H9 (cell line): ENCODE measurements around the gene F2. TPM values are rescaled to one million over a fixed set of nuclear protein-coding genes. Genes with fewer than 3 reads are reported as not detected.
A peak's percentile ranks its signal among the peaks of the same experiment; 100 is the strongest.

Source experiments
- DNase-seq: peaks from one replicate; pipeline ENCODE4 v3.0.0-alpha.2; 2017
- H2AFZ ChIP-seq: one replicate; pipeline ENCODE4 v1.6.1; 2013; ENCODE audit warnings: mild to moderate bottlenecking, low read length, control low read depth, moderate library complexity
- H2AK5ac ChIP-seq: 2 replicates; pipeline ENCODE4 v1.6.1; 2013; ENCODE audit warnings: low read length, control low read depth, mixed read lengths; ENCODE audit not compliant: insufficient read length
- H2BK120ac ChIP-seq: one replicate; pipeline ENCODE4 v1.6.1; 2013; ENCODE audit warnings: low read depth, mild to moderate bottlenecking, low read length, control low read depth, inconsistent platforms; ENCODE audit not compliant: poor library complexity, severe bottlenecking
- H2BK12ac ChIP-seq: 2 replicates; pipeline ENCODE4 v1.6.1; 2013; ENCODE audit warnings: low read length, control low read depth, mixed read lengths, low read depth; ENCODE audit not compliant: insufficient read length
- H2BK15ac ChIP-seq: 2 replicates; pipeline ENCODE4 v1.6.1; 2013; ENCODE audit warnings: low read depth, low read length, control low read depth
- H2BK20ac ChIP-seq: one replicate; pipeline ENCODE4 v1.6.1; 2013; ENCODE audit warnings: low read depth, mild to moderate bottlenecking, low read length, control low read depth, inconsistent platforms; ENCODE audit not compliant: poor library complexity, severe bottlenecking
- H2BK5ac ChIP-seq: 2 replicates; pipeline ENCODE4 v1.6.1; 2013; ENCODE audit warnings: low read length, control low read depth, mixed read lengths; ENCODE audit not compliant: insufficient read length
- H3K14ac ChIP-seq: 2 replicates; pipeline ENCODE4 v1.6.1; 2013; ENCODE audit warnings: low read length, control low read depth; ENCODE audit not compliant: insufficient read depth
- H3K18ac ChIP-seq: 2 replicates; pipeline ENCODE4 v1.6.1; 2013; ENCODE audit warnings: low read depth, mild to moderate bottlenecking, mixed read lengths, low read length, control low read depth; ENCODE audit not compliant: insufficient read length
- H3K23ac ChIP-seq: 2 replicates; pipeline ENCODE4 v1.6.1; 2013; ENCODE audit warnings: low read length, control low read depth, mixed read lengths, low read depth; ENCODE audit not compliant: insufficient read length
- H3K23me2 ChIP-seq: 2 replicates; pipeline ENCODE4 v1.6.1; 2013; ENCODE audit warnings: low read depth, mild to moderate bottlenecking, mixed read lengths, low read length, control low read depth; ENCODE audit not compliant: insufficient read length, poor library complexity, severe bottlenecking
- H3K27ac ChIP-seq: 2 replicates; pipeline ENCODE4 v1.5.1; 2013; ENCODE audit warnings: low read length, control low read depth, mixed read lengths, low read depth; ENCODE audit not compliant: insufficient read length
- H3K27me3 ChIP-seq: 2 replicates; pipeline ENCODE4 v1.6.1; 2013; ENCODE audit warnings: low read length, control low read depth, inconsistent platforms; ENCODE audit not compliant: insufficient read depth
- H3K4ac ChIP-seq: 2 replicates; pipeline ENCODE4 v1.6.1; 2013; ENCODE audit warnings: low read depth, mild to moderate bottlenecking, control low read depth, inconsistent platforms, low read length, moderate library complexity
- H3K4me1 ChIP-seq: 2 replicates; pipeline ENCODE4 v1.6.1; 2013; ENCODE audit warnings: low read length, control low read depth, inconsistent platforms; ENCODE audit not compliant: insufficient read depth
- H3K4me2 ChIP-seq: 2 replicates; pipeline ENCODE4 v1.6.1; 2013; ENCODE audit warnings: low read length, control low read depth, mixed read lengths; ENCODE audit not compliant: insufficient read length, insufficient read depth
- H3K56ac ChIP-seq: 2 replicates; pipeline ENCODE4 v1.6.1; 2013; ENCODE audit warnings: low read depth, mild to moderate bottlenecking, mixed read lengths, low read length, control low read depth; ENCODE audit not compliant: insufficient read length
- H3K79me1 ChIP-seq: 2 replicates; pipeline ENCODE4 v1.6.1; 2013; ENCODE audit warnings: low read depth, mild to moderate bottlenecking, moderate library complexity, low read length, control low read depth, inconsistent platforms; ENCODE audit not compliant: insufficient read depth, poor library complexity, severe bottlenecking
- H3K79me2 ChIP-seq: 2 replicates; pipeline ENCODE4 v1.6.1; 2013; ENCODE audit warnings: low read length, control low read depth, inconsistent platforms; ENCODE audit not compliant: insufficient read depth
- H3K9ac ChIP-seq: 2 replicates; pipeline ENCODE4 v1.6.1; 2013; ENCODE audit warnings: low read length, control low read depth, mixed read lengths; ENCODE audit not compliant: insufficient read length; ENCODE audit errors: extremely low read depth
- H3K9me3 ChIP-seq: one replicate; pipeline ENCODE4 v1.6.1; 2013; ENCODE audit warnings: low read depth, low read length, inconsistent platforms; ENCODE audit not compliant: control insufficient read depth
- H3T11ph ChIP-seq: one replicate; pipeline ENCODE4 v1.6.1; 2013; ENCODE audit warnings: mild to moderate bottlenecking, low read length, control low read depth, inconsistent platforms
- H4K20me1 ChIP-seq: one replicate; pipeline ENCODE4 v1.6.1; 2013; ENCODE audit not compliant: control insufficient read depth, insufficient read length, insufficient read depth
- H4K5ac ChIP-seq: 2 replicates; pipeline ENCODE4 v1.6.1; 2013; ENCODE audit warnings: low read depth, mild to moderate bottlenecking, mixed read lengths, low read length, control low read depth; ENCODE audit not compliant: insufficient read length
- H4K8ac ChIP-seq: replicated peaks from 2 replicates; pipeline ENCODE4 v1.6.1; 2013; ENCODE audit warnings: low read length, control low read depth, mixed read lengths, low read depth; ENCODE audit not compliant: insufficient read length
- H4K91ac ChIP-seq: 2 replicates; pipeline ENCODE4 v1.6.1; 2013; ENCODE audit warnings: low read depth, mild to moderate bottlenecking, moderate library complexity, mixed read lengths, low read length, control low read depth; ENCODE audit not compliant: insufficient read length
- H3K27ac Mint-ChIP-seq, 3 experiments: 2 replicates in 2 of 3; 3 replicates in 1 of 3; pipeline ENCODE4 v1.8.0; 2020 to 2021; ENCODE audit warnings: mixed read lengths in 3 of 3, mild to moderate bottlenecking in 1 of 3, moderate library complexity in 1 of 3
- H3K27me3 Mint-ChIP-seq: 2 replicates; pipeline ENCODE4 v1.8.0; 2021; ENCODE audit warnings: low read depth, mild to moderate bottlenecking, moderate library complexity, mixed read lengths
- H3K36me3 Mint-ChIP-seq, 3 experiments: 2 replicates in 2 of 3; 3 replicates in 1 of 3; pipeline ENCODE4 v1.8.0; 2020 to 2021; ENCODE audit warnings: low read depth in 3 of 3, mixed read lengths in 3 of 3; ENCODE audit not compliant: insufficient read depth in 1 of 3
- H3K4me1 Mint-ChIP-seq, 2 experiments: 2 replicates each; pipeline ENCODE4 v1.8.0; 2020; ENCODE audit warnings: mixed read lengths in 2 of 2
- H3K4me3 Mint-ChIP-seq, 2 experiments: 2 replicates in 1 of 2; 3 replicates in 1 of 2; pipeline ENCODE4 v1.8.0; 2020 to 2021; ENCODE audit warnings: mild to moderate bottlenecking in 2 of 2, mixed read lengths in 2 of 2, moderate library complexity in 1 of 2
- H3K9me3 Mint-ChIP-seq, 2 experiments: 2 replicates in 1 of 2; 3 replicates in 1 of 2; pipeline ENCODE4 v1.8.0; 2020; ENCODE audit warnings: mild to moderate bottlenecking in 2 of 2, mixed read lengths in 2 of 2, moderate library complexity in 1 of 2
- CTCF ChIP-seq: fragments of 200-600 bp; sonication (generic); conservative IDR thresholded peaks from 3 replicates; pipeline ENCODE4 v1.8.0; 2021; ENCODE audit warnings: antibody characterized with exemption, mild to moderate bottlenecking
- WGBS: extraction: QIAGEN DNeasy Blood & Tissue Kit; methylation state at CpG from one replicate; pipeline ENCODE4 v1.1.7; 2013; ENCODE audit warnings: missing lambda C conversion rate, low lambda C conversion rate, mixed read lengths; ENCODE audit not compliant: insufficient read length; ENCODE audit errors: extremely low coverage; 5-methylcytosine and 5-hydroxymethylcytosine counted together
- total RNA-seq: library from RNA; stranded (reverse); gene quantifications from 2 replicates; pipeline ENCODE4 v1.2.1, GENCODE V29; 2021

The F2 gene
- total RNA-seq, 1 experiment from 2014 or later, result not detected

- Histone ChIP-seq H3K23ac (no peak overlapping the region), H4K8ac (no peak overlapping the region), H2BK120ac (no peak overlapping the region), H3K79me1 (no peaks in the 10 kb centered on the region), H3K27ac (no peak overlapping the region), H3K18ac (no peak overlapping the region), H2BK15ac (no peak overlapping the region), H2AK5ac (no peak overlapping the region), H3K4ac (no peak overlapping the region), H3K4me1 (no peaks in the 10 kb centered on the region), H2BK5ac (no peak overlapping the region), H3K14ac (no peak overlapping the region; the same call in 1 of the 2 replicates), H4K91ac (no peak overlapping the region), H3T11ph (no peak overlapping the region), H3K4me2 (no peak overlapping the region), H2AFZ (no peak overlapping the region), H3K23me2 (no peaks in the 10 kb centered on the region), H4K5ac (no peak overlapping the region), H3K9ac (no peak overlapping the region), H3K79me2 (no peaks in the 10 kb centered on the region), H3K56ac (no peak overlapping the region), H2BK20ac (no peak overlapping the region), H2BK12ac (no peak overlapping the region), H3K9me3 (no peaks in the 10 kb centered on the region), H3K27me3 (no peaks in the 10 kb centered on the region), H4K20me1 (no peaks in the 10 kb centered on the region)
- Mint-ChIP-seq H3K4me1 (peaks cover 14 to 16% of the 10 kb centered on the region in 2 experiments), H3K27ac (peak overlapping the region in 2 of 3 experiments; percentile 14 to 37; a peak in 1 of 7 replicates), H3K4me3 (no peak overlapping the region), H3K27me3 (no peaks in the 10 kb centered on the region; the same call in 1 of the 2 replicates), H3K9me3 (no peaks in the 10 kb centered on the region), H3K36me3 (peaks cover 0 to 15% (median 13%) of the 10 kb centered on the region in 3 experiments; a peak in 4 of 7 replicates)
- no CpG with 5 or more reads among the region's 10 CpGs for WGBS
- no peak for DNase-seq
- TF ChIP-seq CTCF, result peak; percentile 41; the same call in 2 of the 3 replicates
Measured at GRCh38 chr11:46677991-46678740, 40.8 kb upstream of the F2 start.
